ENCODE data around the gene RAB31. TPM values are rescaled to one million over a fixed set of nuclear protein-coding genes. Genes with fewer than 3 reads are reported as not detected.
A peak's percentile ranks its signal among the peaks of the same experiment; 100 is the strongest.

Gene RAB31
- total RNA-seq, 1 donor from 2014 or later = 47.7 TPM

DNA sequence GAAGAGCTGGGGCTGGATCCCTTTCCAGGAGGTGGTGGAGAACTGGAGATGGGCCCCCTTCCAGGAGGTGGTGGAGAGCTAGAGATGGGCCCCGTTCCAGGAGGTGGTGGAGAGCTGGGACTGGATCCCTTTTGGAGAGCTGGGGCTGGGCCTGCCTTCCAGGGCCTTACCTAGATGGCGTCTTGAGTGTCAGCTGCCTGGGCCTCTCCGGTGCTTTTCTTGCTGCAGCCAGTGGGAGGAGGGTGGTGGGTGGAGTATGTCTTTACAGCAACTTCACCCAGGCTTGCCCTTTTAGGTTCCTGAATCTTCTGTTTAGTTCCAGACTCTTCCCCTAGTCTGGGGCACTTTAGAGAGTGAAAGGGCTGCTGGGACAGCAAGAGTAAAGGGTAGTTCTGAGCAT is 158.5 kb downstream of the RAB31 start:
- Histone ChIP-seq H3K36me3 (ENCODE audit: control insufficient read depth, insufficient read depth, low read length) (no peaks in the 10 kb centered on the region), H3K27me3 (ENCODE audit: control insufficient read depth, insufficient read depth, low read length) (no peaks in the 10 kb centered on the region), H3K4me3 (ENCODE audit: low read depth, low read length) (no peak overlapping the region)
- no peak for DNase-seq (ENCODE audit: low read depth)
- no peak for FAIRE-seq
- TF ChIP-seq, protein P1, sequence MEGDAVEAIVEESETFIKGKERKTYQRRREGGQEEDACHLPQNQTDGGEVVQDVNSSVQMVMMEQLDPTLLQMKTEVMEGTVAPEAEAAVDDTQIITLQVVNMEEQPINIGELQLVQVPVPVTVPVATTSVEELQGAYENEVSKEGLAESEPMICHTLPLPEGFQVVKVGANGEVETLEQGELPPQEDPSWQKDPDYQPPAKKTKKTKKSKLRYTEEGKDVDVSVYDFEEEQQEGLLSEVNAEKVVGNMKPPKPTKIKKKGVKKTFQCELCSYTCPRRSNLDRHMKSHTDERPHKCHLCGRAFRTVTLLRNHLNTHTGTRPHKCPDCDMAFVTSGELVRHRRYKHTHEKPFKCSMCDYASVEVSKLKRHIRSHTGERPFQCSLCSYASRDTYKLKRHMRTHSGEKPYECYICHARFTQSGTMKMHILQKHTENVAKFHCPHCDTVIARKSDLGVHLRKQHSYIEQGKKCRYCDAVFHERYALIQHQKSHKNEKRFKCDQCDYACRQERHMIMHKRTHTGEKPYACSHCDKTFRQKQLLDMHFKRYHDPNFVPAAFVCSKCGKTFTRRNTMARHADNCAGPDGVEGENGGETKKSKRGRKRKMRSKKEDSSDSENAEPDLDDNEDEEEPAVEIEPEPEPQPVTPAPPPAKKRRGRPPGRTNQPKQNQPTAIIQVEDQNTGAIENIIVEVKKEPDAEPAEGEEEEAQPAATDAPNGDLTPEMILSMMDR (IDR thresholded peaks at IDR 0.05; ENCODE audit: insufficient read depth, low read length, severe bottlenecking) = no peak

DNA sequence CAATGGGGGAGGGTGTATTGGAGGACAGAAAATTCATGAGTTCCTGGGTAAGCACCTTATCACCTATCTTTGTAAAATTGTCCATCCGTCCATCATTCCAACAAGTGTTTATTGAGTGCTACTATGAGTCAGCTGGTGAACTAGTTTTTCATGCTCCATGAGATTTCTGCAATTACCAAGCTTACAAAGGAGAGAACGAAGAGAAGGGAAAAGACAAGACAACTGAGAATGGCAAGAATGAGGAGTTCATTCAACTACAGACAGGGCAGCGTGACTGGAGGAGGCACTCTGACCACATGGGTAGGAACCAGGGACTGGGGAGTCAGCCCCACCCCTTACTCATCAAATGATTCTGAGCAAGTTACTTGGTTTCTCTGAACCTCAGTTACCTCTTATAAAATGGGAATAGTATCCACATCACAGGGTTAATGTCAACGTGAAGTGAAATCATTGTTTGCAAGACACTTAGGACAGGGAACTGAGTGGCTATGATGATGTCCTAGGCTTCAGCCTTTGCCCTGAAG is 159.0 kb downstream of the RAB31 start:
- FAIRE-seq = no peak

DNA sequence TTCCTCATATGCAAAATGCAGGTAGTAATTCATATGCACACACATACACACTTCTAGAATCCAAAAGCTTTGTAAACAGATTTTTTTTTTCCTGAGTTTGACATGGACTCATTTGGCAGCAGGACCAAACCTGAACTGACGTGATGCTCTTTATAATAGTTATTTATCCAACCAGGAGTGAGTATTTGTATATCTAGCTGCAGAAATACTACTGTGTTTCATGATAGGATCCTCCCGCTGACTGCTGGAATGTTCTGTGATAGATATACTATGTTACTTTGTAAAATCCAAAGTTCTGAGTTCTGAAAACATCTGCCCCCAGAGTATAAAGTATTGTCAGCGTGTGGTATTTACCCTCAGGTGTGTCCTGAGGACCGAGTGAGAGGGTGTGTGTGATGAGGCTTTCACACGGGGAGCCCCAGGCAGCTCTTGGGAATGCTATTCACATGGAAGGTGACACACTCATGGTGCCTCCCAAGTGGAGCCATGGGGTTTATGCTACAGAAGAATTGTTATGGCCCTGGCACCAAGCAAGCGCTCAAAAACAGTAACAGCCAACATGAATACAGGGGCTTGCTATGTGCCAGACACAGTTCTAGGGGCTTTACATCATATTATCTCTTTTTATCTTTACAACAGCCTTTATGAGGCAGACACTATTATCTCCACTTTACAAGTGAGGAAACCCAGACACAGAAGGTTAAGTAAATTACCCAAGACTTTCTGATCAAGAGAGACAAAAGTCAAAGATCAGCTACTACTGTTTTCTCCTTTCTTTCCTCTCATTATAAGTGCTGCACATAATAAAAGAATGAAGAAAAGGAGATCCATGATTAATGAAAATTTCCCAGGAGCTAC is 161.0 kb downstream of the RAB31 start:
- TF ChIP-seq, protein P1 (IDR thresholded peaks at IDR 0.05; ENCODE audit: insufficient read depth, low read length, severe bottlenecking) = no peak
- Histone ChIP-seq H3K36me3 (ENCODE audit: control insufficient read depth, insufficient read depth, low read length) (no peaks in the 10 kb centered on the region), H3K27me3 (ENCODE audit: control insufficient read depth, insufficient read depth, low read length) (no peaks in the 10 kb centered on the region), H3K4me3 (ENCODE audit: low read depth, low read length) (no peak overlapping the region)
- FAIRE-seq (no peak), DNase-seq (ENCODE audit: low read depth) (no peak)

More for the DNA sequence above, 159.0 kb downstream of the RAB31 start:
- H3K36me3 ChIP-seq (ENCODE audit: control insufficient read depth, insufficient read depth, low read length) = no peaks in the 10 kb centered on the region
- TF ChIP-seq, protein P1 (IDR thresholded peaks at IDR 0.05; ENCODE audit: insufficient read depth, low read length, severe bottlenecking) = no peak
- peak; percentile 49 for DNase-seq (ENCODE audit: low read depth)
- H3K4me3 ChIP-seq (ENCODE audit: low read depth, low read length) = no peak overlapping the region
- no peaks in the 10 kb centered on the region for H3K27me3 ChIP-seq (ENCODE audit: control insufficient read depth, insufficient read depth, low read length)

DNA sequence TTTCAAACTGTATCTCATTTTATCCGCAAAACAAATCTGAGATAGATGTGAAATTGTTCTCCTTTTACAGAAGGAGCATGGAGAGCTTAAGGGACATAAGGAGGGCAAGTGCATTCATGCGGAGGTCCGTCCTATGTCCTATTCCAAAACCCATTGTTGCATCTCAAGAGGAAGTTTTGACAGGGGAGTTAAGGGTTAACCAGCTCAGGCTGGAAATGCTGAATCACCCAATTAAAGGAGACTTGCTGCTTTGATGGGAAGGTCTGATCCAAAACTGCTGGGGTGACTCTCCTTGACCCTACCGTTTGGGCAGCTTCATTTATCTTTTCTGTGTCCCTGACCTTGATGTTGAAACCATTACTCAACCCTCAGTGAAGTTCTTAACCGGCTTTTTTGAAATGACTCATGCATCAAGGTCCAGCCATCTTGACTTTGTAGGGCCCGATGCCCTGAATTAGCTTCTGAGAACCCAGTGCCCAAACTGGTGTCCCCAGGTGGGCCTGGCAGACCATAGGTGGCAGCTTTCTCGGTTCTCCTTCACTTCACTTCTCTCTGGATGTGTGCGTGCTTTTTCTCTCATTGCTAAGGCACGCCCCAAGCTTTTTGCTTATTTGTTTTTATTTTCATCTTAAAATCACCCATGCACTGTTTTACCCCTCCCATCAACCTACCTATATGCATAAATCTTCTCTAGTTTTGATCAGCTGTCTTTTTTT is 161.8 kb downstream of the RAB31 start:
- Histone ChIP-seq H3K4me3 (ENCODE audit: low read depth, low read length) (no peak overlapping the region), H3K27me3 (ENCODE audit: control insufficient read depth, insufficient read depth, low read length) (no peaks in the 10 kb centered on the region), H3K36me3 (ENCODE audit: control insufficient read depth, insufficient read depth, low read length) (no peaks in the 10 kb centered on the region)
- FAIRE-seq (no peak), DNase-seq (ENCODE audit: low read depth) (peak; percentile 74)
- TF ChIP-seq, protein P1 (IDR thresholded peaks at IDR 0.05; ENCODE audit: insufficient read depth, low read length, severe bottlenecking) = no peak

DNA sequence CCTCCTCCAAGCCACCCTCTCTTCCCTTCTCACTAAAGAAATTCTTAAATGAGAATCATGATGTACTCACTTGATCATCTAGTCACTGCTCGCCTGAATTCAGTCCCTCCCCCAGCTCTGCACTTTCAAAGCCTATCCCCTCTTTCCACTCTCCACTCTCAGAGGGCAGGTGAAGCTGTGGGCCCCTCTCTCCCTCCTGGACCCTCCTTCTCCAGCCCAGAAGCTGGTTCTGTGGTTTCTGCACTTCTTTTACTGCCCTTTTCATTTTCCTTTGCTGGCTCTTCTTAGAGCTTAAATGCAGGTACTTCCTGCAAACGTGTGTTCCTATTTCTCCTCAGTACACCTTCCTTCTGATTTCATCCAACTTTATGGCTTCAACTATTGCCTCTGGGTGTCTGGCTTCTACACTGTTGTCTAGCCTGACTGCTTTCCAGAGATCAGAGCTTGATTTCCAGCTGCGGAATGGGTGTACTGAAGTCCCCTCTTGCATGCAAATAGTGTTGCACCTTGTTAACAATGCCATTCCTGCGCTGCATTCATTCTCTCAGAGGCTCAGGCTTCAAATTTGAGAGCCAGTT is 162.4 kb downstream of the RAB31 start:
- Histone ChIP-seq H3K4me3 (ENCODE audit: low read depth, low read length) (no peak overlapping the region), H3K36me3 (ENCODE audit: control insufficient read depth, insufficient read depth, low read length) (no peaks in the 10 kb centered on the region), H3K27me3 (ENCODE audit: control insufficient read depth, insufficient read depth, low read length) (no peaks in the 10 kb centered on the region)
- DNase-seq (ENCODE audit: low read depth) = no peak
- no peak for FAIRE-seq
- TF ChIP-seq, protein P1 (IDR thresholded peaks at IDR 0.05; ENCODE audit: insufficient read depth, low read length, severe bottlenecking) = no peak
